HEK293 (cell line): ENCODE data around the gene RPRD1B.

Source experiments
- CTCF ChIA-PET: fragments of 350-600 bp; formaldehyde crosslinking; extraction: SDS; loops from one replicate; lab custom pipeline; 2021; ENCODE audit warnings: antibody characterized with exemption; lab: Yijun Ruan, JAX
- POLR2A ChIA-PET: fragments of 300-600 bp; formaldehyde crosslinking; extraction: SDS; loops from one replicate; lab custom pipeline; 2020; ENCODE audit warnings: antibody characterized with exemption, inconsistent platforms; lab: Yijun Ruan, JAX
- H3K27ac ChIP-seq: fragments of 200-500 bp; sonication (Bioruptor generic); 2 replicates; pipeline ENCODE4 v1.5.1; 2014; ENCODE audit warnings: low read depth, low read length, control low read depth, inconsistent platforms; ENCODE audit errors: extremely low read depth
- H3K36me3 ChIP-seq, 2 experiments: fragments of 200-500 bp in 1 of 2; sonication (Bioruptor generic) in 1 of 2; 1 replicate in 1 of 2; 2 replicates in 1 of 2; pipeline ENCODE4 v1.5.1; 2014 to 2017; ENCODE audit warnings: inconsistent platforms in 2 of 2, low read length in 2 of 2; ENCODE audit not compliant: control insufficient read depth in 2 of 2, insufficient read depth in 1 of 2
- H3K4me1 ChIP-seq: fragments of 200-500 bp; sonication (Bioruptor generic); 2 replicates; pipeline ENCODE4 v1.5.1; 2014; ENCODE audit warnings: mild to moderate bottlenecking, low read length, inconsistent platforms; ENCODE audit not compliant: control insufficient read depth, insufficient read depth
- H3K4me3 ChIP-seq: 2 replicates; pipeline ENCODE4 v1.5.1; 2011; ENCODE audit warnings: low read depth, mild to moderate bottlenecking, control low read depth, low read length, moderate library complexity
- H3K9me3 ChIP-seq: fragments of 200-500 bp; sonication (Bioruptor generic); 2 replicates; pipeline ENCODE4 v1.5.1; 2014; ENCODE audit warnings: low read depth, low read length, inconsistent platforms; ENCODE audit not compliant: control insufficient read depth, insufficient read depth
- BCL11A ChIP-seq: fragments of 450-650 bp; formaldehyde crosslinking; IDR thresholded peaks from 2 replicates; pipeline ENCODE4 v1.5.1; 2016; ENCODE audit warnings: low read depth, missing biosample characterization, missing genetic modification characterization
- GLI4 ChIP-seq: fragments of 450-650 bp; formaldehyde crosslinking; IDR thresholded peaks from 2 replicates; pipeline ENCODE4 v1.5.1; 2016; ENCODE audit warnings: missing biosample characterization, missing genetic modification characterization
- MEIS1 ChIP-seq: sonication (generic); formaldehyde crosslinking; IDR thresholded peaks from 2 replicates; pipeline ENCODE4 v1.8.1; 2022; ENCODE audit warnings: missing genetic modification reagents, mild to moderate bottlenecking, borderline replicate concordance
- SALL2 ChIP-seq: fragments of 450-650 bp; formaldehyde crosslinking; IDR thresholded peaks from 2 replicates; pipeline ENCODE4 v1.5.0; 2017; ENCODE audit warnings: missing biosample characterization, mild to moderate bottlenecking, missing genetic modification characterization, borderline replicate concordance
- TRIM28 ChIP-seq: IDR thresholded peaks from 2 replicates; pipeline ENCODE4 v1.6.1; 2011; ENCODE audit warnings: low read length, control low read depth, borderline replicate concordance
- WT1 ChIP-seq: fragments of 450-650 bp; formaldehyde crosslinking; IDR thresholded peaks from 2 replicates; pipeline ENCODE4 v1.5.1; 2016; ENCODE audit warnings: missing biosample characterization, missing genetic modification characterization
- ZBTB8A ChIP-seq: fragments of 450-650 bp; formaldehyde crosslinking; IDR thresholded peaks from 2 replicates; pipeline ENCODE4 v1.5.1; 2016; ENCODE audit warnings: missing biosample characterization, missing genetic modification characterization
- ZFHX2 ChIP-seq: fragments of 450-650 bp; formaldehyde crosslinking; conservative IDR thresholded peaks from 2 replicates; pipeline ENCODE4 v1.5.1; 2016; ENCODE audit warnings: missing biosample characterization, missing genetic modification characterization
- ZFP3 ChIP-seq: fragments of 450-650 bp; formaldehyde crosslinking; IDR thresholded peaks from 2 replicates; pipeline ENCODE4 v1.5.1; 2016; ENCODE audit warnings: low read depth, missing biosample characterization, missing genetic modification characterization
- ZIC2 ChIP-seq: fragments of 450-650 bp; formaldehyde crosslinking; IDR thresholded peaks from 2 replicates; pipeline ENCODE4 v1.5.1; 2016; ENCODE audit warnings: missing biosample characterization, missing genetic modification characterization
- ZNF146 ChIP-seq: fragments of 450-650 bp; formaldehyde crosslinking; IDR thresholded peaks from 2 replicates; pipeline ENCODE4 v1.5.1; 2016; ENCODE audit warnings: missing biosample characterization, missing genetic modification characterization
- ZNF174 ChIP-seq: fragments of 450-650 bp; formaldehyde crosslinking; IDR thresholded peaks from 2 replicates; pipeline ENCODE4 v1.5.0; 2017; ENCODE audit warnings: missing biosample characterization, mild to moderate bottlenecking, missing genetic modification characterization
- ZNF211 ChIP-seq: fragments of 450-650 bp; formaldehyde crosslinking; IDR thresholded peaks from 2 replicates; pipeline ENCODE4 v1.5.1; 2016; ENCODE audit warnings: low read depth, missing biosample characterization, missing genetic modification characterization
- ZNF335 ChIP-seq: fragments of 450-650 bp; formaldehyde crosslinking; conservative IDR thresholded peaks from 2 replicates; pipeline ENCODE4 v1.5.1; 2016; ENCODE audit warnings: missing biosample characterization, missing genetic modification characterization
- ZNF350 ChIP-seq: fragments of 450-650 bp; formaldehyde crosslinking; IDR thresholded peaks from 2 replicates; pipeline ENCODE4 v1.5.0; 2017; ENCODE audit warnings: missing biosample characterization, mild to moderate bottlenecking, missing genetic modification characterization
- ZNF391 ChIP-seq: fragments of 450-650 bp; formaldehyde crosslinking; IDR thresholded peaks from 2 replicates; pipeline ENCODE4 v1.5.1; 2016; ENCODE audit warnings: low read depth, missing biosample characterization, missing genetic modification characterization, borderline replicate concordance
- ZNF473 ChIP-seq: fragments of 450-650 bp; formaldehyde crosslinking; IDR thresholded peaks from 2 replicates; pipeline ENCODE4 v1.5.1; 2017; ENCODE audit warnings: missing biosample characterization, missing genetic modification characterization
- ZNF571 ChIP-seq: fragments of 450-650 bp; formaldehyde crosslinking; IDR thresholded peaks from 2 replicates; pipeline ENCODE4 v1.5.0; 2017; ENCODE audit warnings: missing biosample characterization, missing genetic modification characterization
- ZNF707 ChIP-seq: fragments of 450-650 bp; formaldehyde crosslinking; IDR thresholded peaks from 2 replicates; pipeline ENCODE4 v1.5.1; 2016; ENCODE audit warnings: missing biosample characterization, missing genetic modification characterization
- ZNF76 ChIP-seq: fragments of 450-650 bp; formaldehyde crosslinking; IDR thresholded peaks from 2 replicates; pipeline ENCODE4; 2016; ENCODE audit warnings: low read depth, missing biosample characterization, missing genetic modification characterization, borderline replicate concordance
- TF ChIP-seq, protein P1 (sequence below): fragments of 450-650 bp; formaldehyde crosslinking; conservative IDR thresholded peaks from 2 replicates; pipeline ENCODE4 v1.5.1; 2016; ENCODE audit warnings: low read depth, missing biosample characterization, missing genetic modification characterization
- TF ChIP-seq, protein P2 (sequence below): fragments of 450-650 bp; formaldehyde crosslinking; IDR thresholded peaks from 2 replicates; pipeline ENCODE4 v1.5.1; 2017; ENCODE audit warnings: missing biosample characterization, missing genetic modification characterization

RPRD1B gene

DNA sequence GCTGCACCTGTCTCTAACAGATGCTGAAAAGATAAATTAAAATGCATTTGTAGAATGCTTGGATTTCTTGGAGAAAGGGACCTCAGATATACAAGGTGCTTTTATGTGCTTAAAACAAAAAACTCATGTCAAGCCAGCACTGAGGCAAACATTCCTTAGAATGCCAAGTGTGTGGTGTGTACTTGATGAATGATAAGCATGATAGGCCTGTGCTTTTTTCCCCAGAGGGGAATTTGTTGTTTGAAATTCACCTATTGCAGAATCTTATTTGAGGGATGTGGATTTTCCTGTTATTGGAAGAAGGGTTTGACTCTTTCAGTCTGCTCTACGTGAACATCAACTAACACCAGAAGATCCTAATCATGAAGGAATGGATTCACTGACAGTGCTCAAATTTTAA lies 29.1 kb upstream of the RPRD1B start:
- H3K36me3 ChIP-seq = peaks cover 6 to 73% of the 10 kb centered on the region in 2 experiments; a peak in 2 of 3 replicates
- TF ChIP-seq ZNF350 (tag by site-specific recombination) (no peak), WT1 (tag by site-specific recombination) (no peak), ZNF391 (no peak), BCL11A (tag by site-specific recombination) (no peak), MEIS1 (CRISPR knock-in tag) (no peak), SALL2 (no peak), ZIC2 (no peak), ZBTB8A (tag by site-specific recombination) (no peak), ZNF146 (no peak), ZNF473 (tag by site-specific recombination) (no peak), ZFHX2 (tag by site-specific recombination) (no peak)
- TF ChIP-seq, protein P1, sequence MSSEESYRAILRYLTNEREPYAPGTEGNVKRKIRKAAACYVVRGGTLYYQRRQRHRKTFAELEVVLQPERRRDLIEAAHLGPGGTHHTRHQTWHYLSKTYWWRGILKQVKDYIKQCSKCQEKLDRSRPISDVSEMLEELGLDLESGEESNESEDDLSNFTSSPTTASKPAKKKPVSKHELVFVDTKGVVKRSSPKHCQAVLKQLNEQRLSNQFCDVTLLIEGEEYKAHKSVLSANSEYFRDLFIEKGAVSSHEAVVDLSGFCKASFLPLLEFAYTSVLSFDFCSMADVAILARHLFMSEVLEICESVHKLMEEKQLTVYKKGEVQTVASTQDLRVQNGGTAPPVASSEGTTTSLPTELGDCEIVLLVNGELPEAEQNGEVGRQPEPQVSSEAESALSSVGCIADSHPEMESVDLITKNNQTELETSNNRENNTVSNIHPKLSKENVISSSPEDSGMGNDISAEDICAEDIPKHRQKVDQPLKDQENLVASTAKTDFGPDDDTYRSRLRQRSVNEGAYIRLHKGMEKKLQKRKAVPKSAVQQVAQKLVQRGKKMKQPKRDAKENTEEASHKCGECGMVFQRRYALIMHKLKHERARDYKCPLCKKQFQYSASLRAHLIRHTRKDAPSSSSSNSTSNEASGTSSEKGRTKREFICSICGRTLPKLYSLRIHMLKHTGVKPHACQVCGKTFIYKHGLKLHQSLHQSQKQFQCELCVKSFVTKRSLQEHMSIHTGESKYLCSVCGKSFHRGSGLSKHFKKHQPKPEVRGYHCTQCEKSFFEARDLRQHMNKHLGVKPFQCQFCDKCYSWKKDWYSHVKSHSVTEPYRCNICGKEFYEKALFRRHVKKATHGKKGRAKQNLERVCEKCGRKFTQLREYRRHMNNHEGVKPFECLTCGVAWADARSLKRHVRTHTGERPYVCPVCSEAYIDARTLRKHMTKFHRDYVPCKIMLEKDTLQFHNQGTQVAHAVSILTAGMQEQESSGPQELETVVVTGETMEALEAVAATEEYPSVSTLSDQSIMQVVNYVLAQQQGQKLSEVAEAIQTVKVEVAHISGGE (tag by site-specific recombination) = no peak
- TF ChIP-seq, all 188 proteins: peak for 0
- H3K4me3 ChIP-seq = no peak overlapping the region
- no peaks in the 10 kb centered on the region for H3K4me1 ChIP-seq
- ChIA-PET POLR2A (no interaction called here), CTCF (interaction anchor here (0.7 kb wide), 1 partner anchor 295 kb away, joined by 3 read pairs; no protein-coding TSS in a partner anchor)
- no peak overlapping the region for H3K27ac ChIP-seq
- H3K9me3 ChIP-seq = no peaks in the 10 kb centered on the region

DNA sequence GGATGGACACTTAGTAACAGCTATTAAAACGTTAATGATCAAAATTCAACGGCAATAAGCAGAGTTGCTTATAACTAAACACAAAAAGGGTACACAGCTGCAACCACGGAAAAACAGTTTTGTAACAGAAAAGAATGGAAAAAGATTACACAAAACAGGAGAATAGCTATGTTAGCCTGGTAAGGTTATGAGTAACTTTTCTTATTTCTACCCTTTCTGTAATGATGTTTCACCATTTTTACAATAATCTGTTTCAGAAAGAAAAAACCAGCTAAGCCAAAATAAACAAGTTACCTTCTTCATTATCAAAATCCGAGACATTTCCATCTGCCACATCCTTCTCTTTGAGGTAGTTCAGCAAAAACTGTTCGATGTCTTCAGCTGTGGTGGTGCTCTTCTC lies 27.6 kb upstream of the RPRD1B start:
- CTCF ChIA-PET = interaction anchor here (0.9 to 1.2 kb wide), 4 partner anchors 9 to 15 kb away, joined by 3 to 5 read pairs (median 4); no protein-coding TSS in a partner anchor
- TF ChIP-seq ZNF335 (no peak), ZFHX2 (tag by site-specific recombination) (no peak), ZNF211 (tag by site-specific recombination) (no peak), ZNF174 (tag by site-specific recombination) (no peak), ZNF571 (no peak), TRIM28 (no peak), ZFP3 (no peak), ZNF707 (tag by site-specific recombination) (no peak), GLI4 (no peak), ZNF76 (tag by site-specific recombination) (no peak), ZNF391 (no peak)
- TF ChIP-seq, protein P2, sequence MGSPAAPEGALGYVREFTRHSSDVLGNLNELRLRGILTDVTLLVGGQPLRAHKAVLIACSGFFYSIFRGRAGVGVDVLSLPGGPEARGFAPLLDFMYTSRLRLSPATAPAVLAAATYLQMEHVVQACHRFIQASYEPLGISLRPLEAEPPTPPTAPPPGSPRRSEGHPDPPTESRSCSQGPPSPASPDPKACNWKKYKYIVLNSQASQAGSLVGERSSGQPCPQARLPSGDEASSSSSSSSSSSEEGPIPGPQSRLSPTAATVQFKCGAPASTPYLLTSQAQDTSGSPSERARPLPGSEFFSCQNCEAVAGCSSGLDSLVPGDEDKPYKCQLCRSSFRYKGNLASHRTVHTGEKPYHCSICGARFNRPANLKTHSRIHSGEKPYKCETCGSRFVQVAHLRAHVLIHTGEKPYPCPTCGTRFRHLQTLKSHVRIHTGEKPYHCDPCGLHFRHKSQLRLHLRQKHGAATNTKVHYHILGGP (tag by site-specific recombination) = no peak
- no peak overlapping the region for H3K27ac ChIP-seq
- peaks cover 6 to 65% of the 10 kb centered on the region in 2 experiments; a peak in 2 of 3 replicates for H3K36me3 ChIP-seq
- no peak overlapping the region for H3K4me3 ChIP-seq
- no peaks in the 10 kb centered on the region for H3K4me1 ChIP-seq
- no peaks in the 10 kb centered on the region for H3K9me3 ChIP-seq
- POLR2A ChIA-PET = no interaction called here
